ENCODE results near the gene AFF1.
"Not testable (repeated sequence)": the region's sequence is repeated elsewhere in the genome, so short reads cannot be mapped to it uniquely, and the experiment has no call there.

The AFF1 gene

GRCh38 chr4:87012265-87012953 lies 77.6 kb downstream of the AFF1 start:
- no peak for DNase-seq (ENCODE audit: low spot score)

DNA sequence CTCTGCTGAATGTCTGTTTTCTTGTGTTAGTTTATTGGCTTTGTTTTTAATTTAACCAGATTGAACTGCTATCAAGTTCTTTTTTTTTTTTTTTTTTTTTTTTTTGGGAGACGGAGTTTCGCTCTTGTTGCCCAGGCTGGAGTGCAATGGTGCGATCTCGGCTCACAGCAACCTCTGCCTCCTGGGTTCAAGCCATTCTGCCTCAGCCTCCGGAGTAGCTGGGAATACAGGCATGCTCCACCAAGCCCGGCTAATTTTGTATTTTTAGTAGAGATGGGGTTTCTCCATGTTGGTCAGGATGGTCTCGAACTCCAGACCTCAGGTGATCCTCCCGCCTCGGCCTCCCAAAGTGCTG lies 78.1 kb downstream of the AFF1 start:
- not testable (repeated sequence) for DNase-seq (ENCODE audit: low spot score)

GRCh38 chr4:87014284-87014782 lies 79.5 kb downstream of the AFF1 start:
- peak; percentile 40 for DNase-seq (ENCODE audit: low spot score)

DNA sequence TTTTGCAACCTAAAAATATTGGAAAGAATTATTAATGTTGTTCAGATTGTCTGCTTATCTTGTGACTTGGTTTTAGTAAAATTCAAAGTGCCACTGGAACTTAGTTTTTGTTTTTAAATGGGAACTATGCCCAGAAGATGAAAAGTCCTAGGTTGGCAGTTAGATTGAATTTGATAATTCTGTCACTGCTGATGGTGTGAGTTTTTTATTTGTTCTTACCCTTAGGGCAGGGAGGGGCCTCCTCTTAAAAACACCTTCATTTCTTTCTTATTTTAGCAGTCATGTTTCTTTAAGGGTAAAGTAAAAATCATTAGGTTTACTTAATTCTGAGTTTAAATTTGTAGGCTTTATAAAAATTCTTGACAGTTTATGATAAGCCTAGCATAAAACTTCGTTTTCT lies 80.6 kb downstream of the AFF1 start:
- no peak for DNase-seq (ENCODE audit: low spot score)

- no peak for DNase-seq (ENCODE audit: low spot score)
Observed at GRCh38 chr4:87017580-87018342, 83.0 kb downstream of the AFF1 start.

DNA sequence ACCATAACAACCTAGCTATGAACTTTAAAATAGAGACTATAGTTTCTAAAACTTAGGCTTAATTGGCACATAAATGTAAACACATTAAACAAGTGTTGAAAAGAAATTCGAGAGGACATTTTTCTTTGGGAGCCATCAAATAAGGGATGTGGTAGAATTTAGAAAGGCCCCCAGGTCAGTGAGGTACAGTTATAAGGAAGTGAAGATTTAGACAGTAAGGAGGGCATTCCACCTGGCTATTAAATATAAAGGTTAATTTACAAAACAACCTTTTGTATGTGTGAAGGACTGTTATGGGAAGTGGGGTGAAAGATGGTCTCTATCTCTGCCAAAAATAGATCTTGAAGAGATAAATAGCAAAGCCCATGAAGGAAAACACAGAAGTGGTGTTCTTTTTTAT lies 83.9 kb downstream of the AFF1 start:
- DNase-seq (ENCODE audit: low spot score) = no peak

- no peak for DNase-seq (ENCODE audit: low spot score)
Observed at GRCh38 chr4:87019246-87019791, 84.5 kb downstream of the AFF1 start.

DNA sequence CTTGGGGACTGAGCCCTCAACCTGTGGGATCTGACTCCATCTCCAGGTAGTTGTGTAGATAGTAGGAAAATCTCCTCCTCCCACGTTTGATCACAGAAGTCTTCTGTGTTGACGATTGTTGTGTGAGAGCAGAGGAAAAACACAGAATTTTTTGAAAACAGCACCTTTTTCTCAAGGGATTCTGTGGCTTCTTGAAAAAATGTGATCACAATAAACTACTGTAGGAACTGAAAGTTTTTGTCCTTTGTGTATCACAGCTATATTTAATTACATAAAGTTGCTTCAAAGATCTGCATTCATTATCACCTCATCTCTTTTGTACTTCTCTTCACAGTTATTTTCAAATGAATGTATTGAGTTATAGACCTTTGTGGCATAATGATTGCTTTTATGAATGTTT lies 85.1 kb downstream of the AFF1 start:
- no peak for DNase-seq (ENCODE audit: low spot score)

GRCh38 chr4:87024201-87024600 lies 89.4 kb downstream of the AFF1 start:
- DNase-seq (ENCODE audit: low spot score) = no peak

DNA sequence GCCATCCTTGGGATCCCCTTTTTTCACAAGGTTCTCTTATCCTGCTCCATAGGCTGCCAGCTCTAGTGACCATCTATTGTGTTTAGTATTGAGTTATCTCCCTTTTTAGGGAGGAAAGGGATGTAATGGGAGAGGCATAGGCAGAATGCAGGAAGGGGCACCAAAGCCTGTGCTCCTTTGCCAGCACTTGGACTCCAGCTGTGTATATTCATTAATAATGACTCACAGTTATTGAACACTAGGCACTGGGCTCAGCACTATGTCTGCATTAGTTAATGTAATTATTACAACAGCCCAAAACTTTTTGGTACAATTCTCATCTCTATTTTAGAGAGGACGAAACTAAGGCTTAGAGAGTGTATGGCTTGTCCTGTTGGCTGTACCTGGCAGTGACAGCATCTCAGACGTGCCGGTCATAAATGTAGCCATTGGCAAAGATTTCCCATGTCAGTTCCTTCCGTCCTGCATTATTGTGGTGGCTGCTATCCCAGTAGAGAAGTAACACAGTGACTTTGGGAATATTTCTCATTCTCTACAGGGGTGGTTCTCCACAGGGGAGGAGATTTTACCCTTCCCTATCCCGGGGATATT lies 90.3 kb downstream of the AFF1 start:
- no peak for DNase-seq (ENCODE audit: low spot score)

DNA sequence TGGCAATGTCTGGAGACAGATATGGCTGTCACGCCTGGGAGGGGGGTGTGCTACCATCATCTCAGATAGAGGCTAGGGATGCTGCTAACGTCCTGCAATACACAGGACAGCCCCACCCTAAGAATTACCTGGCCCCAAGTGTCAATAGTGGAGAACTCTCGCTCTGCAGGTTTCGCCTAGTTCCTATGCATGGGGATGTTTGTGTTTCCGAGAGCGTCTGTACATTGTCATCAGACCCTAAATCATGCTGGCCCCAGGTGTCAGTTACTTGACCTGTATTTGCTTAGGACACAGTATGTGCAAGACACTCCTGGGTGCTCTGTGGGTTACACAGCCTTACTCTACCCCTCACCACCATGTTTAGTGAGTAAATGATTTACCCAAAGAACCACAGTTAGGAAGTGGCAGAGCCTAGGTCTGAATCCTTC lies 90.8 kb downstream of the AFF1 start:
- no peak for DNase-seq (ENCODE audit: low spot score)

DNA sequence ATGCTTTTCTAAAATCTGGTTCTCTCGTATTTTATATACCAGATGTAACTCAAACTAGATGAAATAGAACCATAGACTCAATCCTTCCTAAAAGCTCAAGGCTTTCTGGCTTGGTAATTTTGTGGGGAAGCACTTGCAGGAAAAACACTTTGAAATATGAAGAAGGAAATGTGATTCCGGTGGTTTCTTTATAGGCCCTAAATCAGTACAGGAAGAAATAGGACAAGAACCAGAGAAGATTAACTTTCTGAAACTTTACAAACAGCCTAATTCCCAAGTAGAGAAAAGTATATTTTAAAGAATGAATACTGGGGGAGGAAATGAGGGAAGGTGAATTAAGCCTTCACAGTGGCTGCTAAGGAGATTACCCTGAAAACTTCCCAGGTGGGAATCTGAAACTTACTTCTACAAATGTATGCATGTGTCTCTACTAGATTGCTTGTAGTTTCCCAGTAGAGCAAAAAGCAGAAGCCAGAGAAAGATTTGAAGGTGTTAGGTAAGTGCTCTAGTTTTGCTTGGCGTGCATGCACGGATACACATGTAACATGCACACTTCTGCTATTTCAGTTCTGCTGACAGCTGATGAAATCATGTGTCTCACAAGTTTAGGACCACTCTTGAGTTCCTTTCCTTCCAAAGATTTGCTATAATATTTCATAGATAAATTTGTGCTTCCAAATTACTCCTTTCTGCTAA lies 92.1 kb downstream of the AFF1 start:
- no peak for DNase-seq (ENCODE audit: low spot score)

- DNase-seq (ENCODE audit: low spot score) = no peak
Observed at GRCh38 chr4:87029356-87029755, 94.5 kb downstream of the AFF1 start.

DNA sequence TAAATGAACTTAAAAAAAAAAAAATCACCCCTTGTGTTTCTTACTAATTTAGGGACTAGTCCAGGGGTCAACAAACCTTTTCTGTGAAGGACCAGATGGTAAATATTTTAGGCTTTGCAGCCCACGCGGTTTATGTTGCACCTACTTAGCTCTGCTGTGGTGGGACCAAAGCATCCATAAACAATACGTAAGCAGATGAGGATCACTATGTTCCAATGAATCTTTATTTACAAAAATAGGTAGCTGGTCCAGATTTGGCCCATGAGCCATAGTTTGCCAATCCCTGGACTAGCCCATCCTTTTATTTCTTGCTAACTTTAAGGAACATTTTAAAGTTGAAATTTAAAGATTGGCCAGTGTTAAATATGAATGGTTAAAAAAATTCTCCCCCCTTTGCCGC lies 95.3 kb downstream of the AFF1 start:
- no peak for DNase-seq (ENCODE audit: low spot score)

- peak; percentile 30 for DNase-seq (ENCODE audit: low spot score)
Observed at GRCh38 chr4:87030755-87031441, 96.1 kb downstream of the AFF1 start.

DNA sequence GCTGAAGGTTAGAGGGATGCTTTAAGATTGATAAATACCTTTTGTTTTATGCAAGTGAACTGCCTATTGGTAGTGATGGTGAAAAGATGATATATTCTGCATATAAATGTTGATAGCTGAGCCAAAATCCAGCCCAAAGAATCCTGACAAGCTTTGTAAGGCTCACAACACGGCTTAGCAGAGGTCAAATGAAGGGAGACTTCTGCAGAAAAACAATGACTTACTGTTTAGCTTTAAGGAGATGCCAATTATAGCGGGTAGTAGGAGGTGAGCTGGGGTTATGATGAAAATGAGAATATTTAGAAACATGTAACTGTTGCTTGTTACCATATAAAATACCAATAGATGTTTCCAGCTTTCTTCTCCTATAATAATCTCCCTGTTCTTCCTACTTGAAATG lies 97.1 kb downstream of the AFF1 start:
- DNase-seq (ENCODE audit: low spot score) = no peak

DNA sequence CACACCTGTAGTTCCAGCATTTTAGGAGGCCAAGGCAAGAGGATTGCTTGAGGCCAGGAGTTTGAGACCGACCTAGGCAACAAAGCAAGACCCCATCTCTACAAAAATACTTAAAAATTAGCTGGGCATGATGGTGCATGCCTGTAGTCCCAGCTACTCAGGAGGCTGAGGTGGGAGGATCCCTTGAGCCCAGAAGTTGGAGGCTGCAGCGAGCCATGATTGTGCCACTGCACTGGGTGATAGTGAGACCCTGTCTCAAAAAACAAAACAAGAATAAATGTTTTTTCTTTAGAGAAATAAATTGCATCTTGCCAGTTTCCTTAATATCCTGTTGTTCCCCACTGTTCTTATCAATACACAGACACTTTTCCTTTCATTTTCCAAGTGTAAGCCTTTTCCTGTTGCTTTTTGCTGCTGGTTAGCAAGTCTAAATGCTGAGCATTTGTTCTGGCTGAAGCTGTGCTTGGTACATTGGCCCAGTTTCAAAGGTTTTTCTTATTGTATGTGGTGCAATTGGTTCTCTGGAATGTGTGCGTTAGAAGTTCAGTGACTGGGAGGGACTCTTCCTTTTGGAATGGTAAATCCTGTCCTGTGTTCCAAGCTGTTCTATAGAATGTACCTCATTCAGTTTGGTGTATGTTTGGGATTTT lies 98.2 kb downstream of the AFF1 start:
- DNase-seq (ENCODE audit: low spot score) = peak; percentile 71

DNA sequence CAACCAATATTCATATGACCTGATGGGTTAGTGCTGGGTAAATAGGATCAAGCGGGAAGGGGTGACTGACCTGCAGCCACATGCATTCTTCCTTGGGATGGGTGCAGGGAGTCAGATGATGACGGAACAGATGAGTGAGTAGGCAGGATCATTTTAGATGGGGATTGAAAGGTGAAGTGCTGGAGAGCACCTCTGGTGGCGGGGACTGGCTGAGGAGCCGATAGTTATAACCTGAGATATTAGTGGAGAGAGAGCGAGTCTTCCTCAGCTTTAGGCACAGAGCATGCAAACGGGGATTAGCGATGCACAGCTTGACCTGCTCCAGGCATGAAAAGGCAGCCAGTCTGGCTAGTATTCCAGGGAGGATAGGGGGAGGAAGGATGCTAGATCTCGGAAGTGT lies 99.1 kb downstream of the AFF1 start:
- DNase-seq (ENCODE audit: low spot score) = no peak

DNA sequence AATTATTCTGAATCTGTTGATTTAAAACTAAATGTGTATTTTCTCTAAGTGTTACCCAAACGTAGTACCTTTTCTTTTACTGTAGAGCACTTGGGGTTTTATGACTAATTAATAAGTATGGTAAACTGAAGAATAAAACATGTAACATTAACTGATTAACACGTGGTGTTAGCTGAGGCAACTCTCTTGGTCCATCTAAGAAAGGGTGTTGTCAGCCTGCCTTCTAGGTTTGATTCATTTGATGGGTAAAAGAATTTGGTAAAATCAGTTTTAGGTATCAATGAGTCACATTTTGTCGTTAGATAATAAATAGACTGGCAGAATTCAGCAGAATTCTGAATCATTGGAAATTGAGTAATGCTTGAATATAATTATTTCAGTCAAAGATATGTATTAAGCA lies 99.7 kb downstream of the AFF1 start:
- DNase-seq (ENCODE audit: low spot score) = no peak

DNA sequence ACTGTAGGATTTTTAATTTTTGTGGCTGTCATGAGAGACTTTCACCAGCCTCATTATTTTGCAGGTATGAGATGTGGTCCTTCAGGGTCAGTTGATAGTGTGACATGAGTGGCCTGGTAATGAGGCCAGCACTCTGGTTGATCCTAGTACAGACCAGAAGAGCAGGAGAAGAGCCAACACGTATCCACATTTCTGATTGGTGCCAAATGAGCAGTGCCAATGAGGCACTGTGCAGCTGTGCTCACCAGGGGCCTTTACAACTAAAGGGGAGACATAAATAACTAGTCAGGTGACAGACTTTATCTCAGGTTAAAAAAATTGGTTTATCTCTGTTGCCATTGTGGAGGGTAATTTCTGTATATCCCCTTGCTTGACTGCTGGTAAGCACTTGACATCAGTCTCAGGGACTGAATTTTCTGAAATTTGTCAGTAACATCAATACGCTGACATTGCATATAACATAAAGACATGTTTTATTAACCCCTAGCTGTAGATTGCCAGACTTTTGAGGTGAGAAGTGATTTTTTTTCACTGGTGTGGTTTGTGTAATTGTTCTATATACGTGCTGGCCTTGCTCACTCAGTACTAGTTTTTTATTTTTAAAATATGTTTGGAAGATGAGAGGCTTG lies 101.2 kb downstream of the AFF1 start:
- no peak for DNase-seq (ENCODE audit: low spot score)

DNA sequence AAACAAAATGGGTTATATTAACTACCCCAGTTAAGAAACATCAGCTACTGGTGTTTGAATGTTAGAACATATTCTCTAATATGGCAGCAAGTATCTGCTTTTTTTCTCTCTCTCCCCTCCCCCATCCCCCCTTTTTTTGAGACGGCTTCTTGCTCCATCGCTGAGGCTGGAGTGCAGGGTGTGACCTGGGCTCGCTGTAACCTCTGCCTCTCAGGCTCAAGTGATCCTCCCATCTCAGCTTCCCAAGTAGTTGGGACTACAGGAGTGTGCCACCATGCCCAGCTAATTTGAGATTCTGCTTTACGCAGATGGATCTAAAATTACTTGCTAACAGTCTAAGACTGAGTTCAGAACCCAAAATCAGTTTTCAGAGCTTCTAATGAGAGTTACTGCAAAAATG lies 101.9 kb downstream of the AFF1 start:
- DNase-seq (ENCODE audit: low spot score) = no peak
